Measurements from ENCODE around the gene LYSET. TPM values are rescaled to one million over a fixed set of nuclear protein-coding genes. Genes with fewer than 3 reads are reported as not detected.
A peak's percentile ranks its signal among the peaks of the same experiment; 100 is the strongest.

LYSET gene
- total and polyA plus RNA-seq, 12 donors, result 19.5 to 29.7 (median 24.8) TPM

DNA sequence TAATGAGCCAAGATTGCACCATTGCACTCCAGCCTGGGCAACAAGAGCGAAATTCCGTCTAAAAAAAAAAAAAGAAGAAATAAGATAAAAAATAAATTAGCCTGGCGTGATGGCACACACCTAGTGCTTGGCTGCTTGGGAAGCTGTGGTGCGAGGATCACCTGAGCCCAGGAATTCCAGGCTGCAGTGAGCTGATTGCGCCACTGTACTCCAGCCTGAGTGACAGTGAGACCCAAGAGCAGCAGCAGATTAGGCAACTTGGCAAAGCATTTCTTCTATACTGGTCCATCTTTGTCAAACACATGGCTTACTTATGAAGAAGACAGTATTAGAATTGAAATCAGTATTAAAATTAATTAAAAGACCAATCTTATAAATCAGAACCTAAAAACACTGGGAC is 15.4 kb downstream of the LYSET start:
- H3K9me3 ChIP-seq, result no peaks in the 10 kb centered on the region
- H3K27ac ChIP-seq, result no peak overlapping the region
- peaks cover 0 to 15% (median 9%) of the 10 kb centered on the region in 9 donors for H3K4me1 ChIP-seq
- no peak for TF ChIP-seq CTCF (IDR thresholded peaks at IDR 0.05)
- WGBS, 2 donors, result 96 to 99% methylated on average over 5 of the region's 5 CpGs
- intact Hi-C loops (cut with DNase I), result loop anchor here in 1 of 10 donors (10.0 kb wide), 1 partner anchor 134 kb away; the partner anchor contains the start of gene BTBD7
- no peak overlapping the region for H3K4me3 ChIP-seq
- ATAC-seq (no peak), DNase-seq (no peak)
- no peaks in the 10 kb centered on the region for H3K27me3 ChIP-seq
- H3K36me3 ChIP-seq, result peaks cover 0 to 22% (median 0%) of the 10 kb centered on the region in 9 donors

DNA sequence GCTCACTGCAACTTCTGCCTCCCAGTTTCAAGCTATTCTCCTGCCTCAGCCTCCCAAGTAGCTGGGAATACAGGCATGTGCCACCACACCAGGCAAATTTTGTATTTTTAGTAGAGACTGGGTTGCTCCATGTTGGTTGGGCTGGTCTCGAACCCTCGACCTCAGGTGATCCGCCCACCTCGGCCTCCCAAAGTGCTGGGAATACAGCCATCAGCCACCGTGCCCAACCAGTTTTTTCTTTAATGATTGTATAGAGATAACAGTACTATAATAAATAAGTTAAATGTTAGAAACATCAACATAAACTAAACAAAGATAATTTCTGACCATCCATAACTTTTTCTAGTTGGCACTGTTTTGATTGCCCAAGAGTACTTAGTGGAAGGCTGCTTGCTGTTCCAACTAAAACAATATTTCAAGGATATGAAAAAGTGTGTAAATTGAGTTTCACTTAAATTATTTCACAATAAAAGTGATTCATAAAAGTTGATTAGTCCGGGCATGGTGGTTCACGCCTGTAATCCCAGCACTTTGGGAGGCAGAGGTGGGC is 16.1 kb downstream of the LYSET start:
- no peak for DNase-seq
- no peak for ATAC-seq
- Histone ChIP-seq H3K4me3 (no peak overlapping the region), H3K36me3 (peaks cover 0 to 22% (median 0%) of the 10 kb centered on the region in 9 donors), H3K27ac (no peak overlapping the region), H3K9me3 (no peaks in the 10 kb centered on the region), H3K27me3 (no peaks in the 10 kb centered on the region), H3K4me1 (peaks cover 0 to 19% (median 12%) of the 10 kb centered on the region in 9 donors)
- TF ChIP-seq CTCF (IDR thresholded peaks at IDR 0.05), result no peak
- intact Hi-C loops (cut with DNase I), result loop anchor here in 1 of 10 donors (10.0 kb wide), 1 partner anchor 134 kb away; the partner anchor contains the start of gene BTBD7
- WGBS, 2 donors, result 91 to 92% methylated on average over 7 of the region's 7 CpGs

DNA sequence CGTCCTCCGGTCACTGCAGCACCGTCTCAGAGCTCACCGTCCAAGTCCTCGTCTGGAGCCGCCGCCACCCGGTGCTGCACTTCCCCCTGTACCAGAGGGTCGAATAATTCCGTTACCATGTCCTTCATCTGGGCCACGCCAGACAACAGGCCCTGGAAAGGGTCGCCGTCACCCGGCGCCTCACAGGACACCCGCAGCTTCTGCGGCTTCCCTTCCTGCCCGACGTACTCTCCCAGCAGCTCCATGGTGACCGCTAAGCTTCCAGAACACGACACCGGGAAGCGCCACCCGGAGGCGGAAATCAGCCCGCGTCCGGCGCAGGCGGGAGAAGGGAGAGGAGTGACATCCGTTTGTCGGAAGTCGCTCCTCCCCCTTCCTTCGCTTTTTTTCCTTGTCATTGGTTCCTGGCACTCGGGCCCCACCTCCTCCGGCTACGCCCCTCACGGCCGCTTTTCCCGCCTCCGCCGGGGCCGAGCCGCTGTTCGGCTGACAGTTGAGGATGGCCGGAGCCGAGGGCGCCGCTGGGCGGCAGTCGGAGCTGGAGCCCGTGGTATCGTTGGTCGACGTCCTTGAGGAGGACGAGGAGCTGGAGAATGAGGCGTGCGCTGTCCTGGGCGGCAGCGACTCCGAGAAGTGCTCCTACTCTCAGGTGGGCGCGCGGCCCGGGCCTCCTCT is 21.8 kb downstream of the LYSET start, which contains the start of the genes GON7 and UBR7:
GON7 (minus strand) TSS at position 273 of the 675 bp plus-strand sequence; CDS start at position 245, 28 bp downstream.
UBR7 (plus strand) TSS at position 464 of the 675 bp plus-strand sequence; CDS start at position 500, 36 bp downstream.
- TF ChIP-seq CTCF (IDR thresholded peaks at IDR 0.05), result peak in 6 of 9 donors; percentile 21 to 54 (median 42)
- 0 to 1% methylated on average over 61 to 64 of the region's 65 CpGs for WGBS, 2 donors

More for the DNA sequence above, 21.8 kb downstream of the LYSET start, which contains the start of the genes GON7 and UBR7:
- Histone ChIP-seq H3K27ac (peak within 1 kb of the TSS; percentile 38 to 93 (median 89)), H3K4me3 (peak within 1 kb of the TSS; percentile 58 to 98 (median 85)), H3K27me3 (no peaks in the 10 kb centered on the region), H3K4me1 (peaks cover 0 to 44% (median 27%) of the 10 kb centered on the region in 9 donors), H3K9me3 (no peaks in the 10 kb centered on the region), H3K36me3 (peaks cover 0 to 34% (median 9%) of the 10 kb centered on the region in 9 donors)
- intact Hi-C loops (cut with DNase I), result loop anchor here in 4 of 10 donors (1.0 to 10.0 kb wide), 5 partner anchors 22 to 412 kb away; partner anchors contain the start of genes BTBD7 (in 3 of the 4), MOAP1 (in 3 of the 4) and LYSET (in 2 of the 4)
- ATAC-seq (peak; percentile 98 to 99 (median 99)), DNase-seq (peak; percentile 94 to 97)

Measured in heart right ventricle (tissue), 16 donors.